Measurements from ENCODE around the gene MAN2B1. TPM values are rescaled to one million over a fixed set of nuclear protein-coding genes. Genes with fewer than 3 reads are reported as not detected.

MAN2B1 gene
- total and polyA plus RNA-seq, 2 of the 13 experiments (the other 11 are each of a cell fraction or from before 2014, with no cell fraction given), result 23.6 to 23.8 TPM

GRCh38 chr19:12610540-12611360, 55.8 kb downstream of the MAN2B1 start, which contains the start of the genes ZNF490 and ZNF791 (continued):
- TF ChIP-seq CERS6 (CRISPR knock-in tag; IDR thresholded peaks at IDR 0.05) (no peak), ZNF572 (CRISPR knock-in tag; IDR thresholded peaks at IDR 0.05) (peak; percentile 63; the same call in 1 of the 2 replicates), MLLT10 (CRISPR knock-in tag; IDR thresholded peaks at IDR 0.05) (no peak), ZNF12 (CRISPR knock-in tag; IDR thresholded peaks at IDR 0.05) (no peak), ELF4 (CRISPR knock-in tag; IDR thresholded peaks at IDR 0.05; ENCODE audit: borderline replicate concordance) (peak; percentile 71; the same call in 1 of the 2 replicates), ZNF816 (CRISPR knock-in tag; IDR thresholded peaks at IDR 0.05; ENCODE audit: borderline replicate concordance) (no peak; the same call in none of the 2 replicates), FOXC1 (CRISPR knock-in tag; IDR thresholded peaks at IDR 0.05; ENCODE audit: borderline replicate concordance) (peak; percentile 43; the same call in 1 of the 2 replicates), HNRNPK (IDR thresholded peaks at IDR 0.05; ENCODE audit: low read depth, low read length, poor library complexity, severe bottlenecking) (no peak), ZNF7 (CRISPR knock-in tag; IDR thresholded peaks at IDR 0.05) (no peak), MLX (CRISPR knock-in tag; IDR thresholded peaks at IDR 0.05) (peak; percentile 19; the same call in 1 of the 2 replicates), ZFP90 (CRISPR knock-in tag; IDR thresholded peaks at IDR 0.05; ENCODE audit: borderline replicate concordance) (peak; percentile 67; the same call in 1 of the 2 replicates), FOSL2 (CRISPR knock-in tag; IDR thresholded peaks at IDR 0.05) (peak; percentile 60), YEATS4 (CRISPR knock-in tag; IDR thresholded peaks at IDR 0.05; ENCODE audit: borderline replicate concordance) (peak; percentile 62; the same call in 1 of the 2 replicates), RBAK (CRISPR knock-in tag; IDR thresholded peaks at IDR 0.05) (no peak), ZBTB42 (CRISPR knock-in tag; IDR thresholded peaks at IDR 0.05) (no peak), NFIC (IDR thresholded peaks at IDR 0.05; ENCODE audit: low read length) (no peak; the same call in 1 of the 2 replicates), RFX3 (CRISPR knock-in tag; IDR thresholded peaks at IDR 0.05) (no peak), ZGPAT (CRISPR knock-in tag; IDR thresholded peaks at IDR 0.05) (peak; percentile 81), SOX6 (IDR thresholded peaks at IDR 0.05) (no peak), SOX6 (CRISPR knock-in tag; IDR thresholded peaks at IDR 0.05) (peak; percentile 58), NR2F1 (CRISPR knock-in tag; IDR thresholded peaks at IDR 0.05) (peak in 1 of 2 experiments; percentile 15; a peak in 1 of 4 replicates), MBD4 (IDR thresholded peaks at IDR 0.05; ENCODE audit: borderline replicate concordance, low read length) (no peak), SOX5 (CRISPR knock-in tag; IDR thresholded peaks at IDR 0.05; ENCODE audit: borderline replicate concordance) (peak; percentile 45; the same call in 1 of the 2 replicates), ZBED4 (CRISPR knock-in tag; IDR thresholded peaks at IDR 0.05; ENCODE audit: borderline replicate concordance) (peak; percentile 43; the same call in 1 of the 2 replicates)

Data from HepG2 (cell line).